ENCODE measurements around the gene MAP4K1.
"Not testable (repeated sequence)": the region's sequence is repeated elsewhere in the genome, so short reads cannot be mapped to it uniquely, and the experiment has no call there.

The MAP4K1 gene

DNA sequence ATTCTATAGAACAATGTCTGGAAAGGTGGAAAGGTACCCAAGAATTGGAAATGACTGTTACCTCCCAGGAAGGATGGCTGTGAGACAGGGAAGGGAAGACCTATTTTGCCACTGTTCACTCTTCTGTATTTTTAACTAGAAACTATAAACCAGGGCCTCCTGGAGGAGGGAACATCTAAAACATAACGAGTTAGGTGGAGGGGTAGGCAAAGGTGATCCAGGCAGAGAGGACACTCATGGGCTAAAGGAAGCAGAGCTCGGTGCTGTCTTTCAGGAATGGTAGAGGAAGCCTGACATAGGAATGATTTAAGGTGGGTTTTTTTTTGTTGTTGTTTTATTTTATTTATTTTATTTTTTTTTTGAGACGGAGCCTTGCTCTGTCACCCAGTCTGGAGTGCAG lies 7.1 kb upstream of the MAP4K1 start:
- no peak for DNase-seq (ENCODE audit: low spot score)

DNA sequence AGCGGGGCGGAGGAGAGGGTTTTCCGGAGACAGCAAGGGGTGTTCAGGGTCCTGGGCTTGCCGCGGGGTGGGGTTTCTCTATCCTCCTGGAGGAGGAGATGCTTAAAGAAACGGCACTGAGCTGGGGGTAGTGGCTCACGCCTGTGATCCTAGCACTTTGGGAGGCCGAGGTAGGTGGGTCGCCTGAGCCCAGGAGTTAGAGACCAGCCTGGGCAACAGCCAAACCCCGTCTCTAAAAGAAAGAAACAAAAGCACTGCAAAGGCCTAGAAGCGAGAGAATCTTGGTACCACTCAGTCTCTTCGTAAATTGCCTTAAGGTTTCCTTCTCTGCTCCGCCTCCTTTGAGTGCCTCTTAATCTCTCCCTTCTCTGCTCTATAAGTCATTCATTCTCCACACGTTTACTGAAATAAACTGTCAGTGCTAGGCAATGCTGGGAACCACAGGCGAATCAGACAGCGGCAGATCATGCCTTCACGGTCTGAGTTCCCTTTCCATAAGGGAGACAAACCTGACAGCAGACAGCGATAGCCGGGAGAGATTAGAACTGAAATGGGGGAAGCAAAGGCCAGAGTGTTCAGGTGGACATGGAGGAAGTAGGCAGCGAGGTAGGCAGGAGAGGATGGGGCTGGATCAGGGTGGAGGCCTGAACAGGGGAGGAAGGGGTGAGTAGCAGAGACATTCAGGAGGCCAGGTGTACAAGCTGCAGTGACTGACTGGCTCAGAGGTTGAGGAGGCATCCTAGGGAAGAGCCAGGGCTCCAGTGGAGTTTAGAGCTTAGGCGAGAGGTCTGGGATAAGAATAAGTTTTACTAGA lies 1.8 kb upstream of the MAP4K1 start:
- DNase-seq (ENCODE audit: low spot score) = no peak

DNA sequence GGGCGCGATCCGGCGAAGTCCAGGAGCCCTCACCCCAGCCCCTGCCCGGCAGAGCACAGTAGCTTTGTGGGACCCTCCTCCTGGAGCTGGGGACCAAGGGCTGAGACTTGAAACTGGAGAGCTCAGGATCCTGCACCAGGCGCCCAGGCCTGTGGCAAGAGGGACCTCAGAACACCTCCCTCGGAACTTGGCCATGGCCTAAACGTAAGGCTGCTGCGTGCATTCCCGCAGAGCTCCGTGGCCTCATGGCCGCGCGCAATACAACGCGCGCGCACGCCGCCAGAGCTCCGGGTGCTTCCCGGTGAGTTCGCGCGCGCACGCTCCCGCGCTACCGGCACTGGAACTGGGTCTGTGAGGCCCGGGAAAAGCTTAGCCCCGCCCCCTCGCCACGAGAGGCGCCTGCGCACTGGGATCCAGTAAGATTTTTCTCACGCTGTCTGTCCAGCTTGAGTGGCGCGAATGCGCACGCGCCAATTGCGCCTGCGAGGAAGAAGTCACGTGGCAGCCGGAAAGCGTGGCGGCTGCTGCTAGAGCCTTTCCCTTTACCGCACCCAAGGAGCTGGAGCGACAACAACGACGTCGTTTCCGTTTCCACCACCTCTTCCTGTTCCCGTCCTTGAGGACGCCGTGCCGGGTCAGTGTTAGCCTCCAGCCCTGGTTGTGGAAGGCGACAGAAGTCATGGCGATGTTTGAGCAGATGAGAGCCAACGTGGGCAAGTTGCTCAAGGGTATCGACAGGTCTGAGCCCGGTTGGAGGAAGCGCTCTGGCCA lies 1.0 kb upstream of the MAP4K1 start, which contains the start of gene EIF3K:
EIF3K (plus strand) TSS at position 599 of the 771 bp plus-strand sequence; CDS start at position 680, 81 bp downstream.
- peak; percentile 99 for DNase-seq (ENCODE audit: low spot score)

DNA sequence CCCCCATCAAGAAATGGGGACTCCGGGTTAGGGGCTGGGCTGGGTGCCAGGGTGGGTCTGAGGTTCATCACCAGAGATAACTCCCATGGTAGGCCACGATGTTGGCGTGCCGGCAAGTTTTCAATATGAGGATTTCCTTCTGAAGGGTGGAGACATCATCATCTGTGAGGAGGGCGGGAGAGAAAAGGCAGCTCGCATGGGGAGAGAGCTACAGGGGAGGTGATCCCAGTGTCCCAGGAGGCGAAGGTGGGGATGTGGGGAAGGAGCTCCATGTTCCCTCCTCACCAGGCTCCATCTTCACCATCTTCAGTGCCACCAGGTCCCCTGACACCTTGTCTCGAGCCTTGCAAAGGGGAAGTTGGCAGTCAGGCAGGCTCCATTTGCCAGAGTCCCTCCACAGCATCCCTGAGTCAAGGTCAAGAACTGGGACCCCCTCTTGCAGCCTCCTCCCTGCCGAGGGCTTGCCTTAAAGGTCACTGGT lies 430 bp downstream of the MAP4K1 start:
- DNase-seq (ENCODE audit: low spot score) = no peak

DNA sequence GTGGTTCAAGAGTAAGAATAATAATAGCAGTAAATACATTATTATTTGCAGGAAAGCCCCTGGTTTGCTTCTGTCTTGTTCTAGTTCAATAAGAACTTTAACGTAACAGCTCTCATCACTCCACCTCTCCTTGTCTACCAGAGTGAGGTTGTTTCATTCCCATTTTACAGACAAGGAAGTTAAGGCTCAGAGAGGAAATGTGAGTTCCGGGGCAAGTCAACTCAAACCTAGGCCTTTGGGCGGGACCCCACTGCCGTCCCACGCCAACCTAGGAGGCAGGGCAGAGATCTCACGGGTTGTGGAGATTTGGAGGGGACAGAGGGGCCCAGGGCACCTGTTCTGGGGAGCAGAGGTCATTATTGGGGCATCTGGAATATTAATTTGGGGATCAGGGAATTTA lies 1.5 kb downstream of the MAP4K1 start:
- DNase-seq (ENCODE audit: low spot score) = no peak

DNA sequence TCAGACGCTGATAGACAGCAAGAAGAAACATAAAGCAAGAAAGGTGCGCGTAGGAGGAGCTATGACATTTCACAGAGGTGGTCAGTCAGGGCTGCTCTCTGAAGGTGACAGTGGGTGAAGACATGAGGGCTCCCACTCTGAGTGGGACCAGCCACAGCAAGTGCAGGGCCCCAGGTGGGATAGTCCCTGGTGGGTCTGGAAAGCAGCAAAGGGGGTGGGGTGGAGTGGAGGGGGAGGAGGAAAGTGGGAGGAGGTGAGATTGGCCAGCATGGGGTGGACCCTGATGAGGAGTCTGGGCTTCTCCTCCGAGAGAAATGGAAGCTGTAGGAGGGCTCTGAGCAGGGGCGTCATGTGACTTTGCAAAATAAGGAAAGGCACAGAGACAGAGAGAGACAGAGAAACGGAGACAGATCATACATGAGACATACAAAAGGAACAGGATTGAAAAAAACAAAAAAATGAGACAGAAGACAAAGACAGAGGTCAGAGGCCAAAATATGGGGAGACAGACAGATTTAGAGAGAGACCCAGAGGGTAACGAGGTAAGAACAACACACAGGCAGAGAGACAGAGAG lies 2.7 kb downstream of the MAP4K1 start:
- no peak for DNase-seq (ENCODE audit: low spot score)

DNA sequence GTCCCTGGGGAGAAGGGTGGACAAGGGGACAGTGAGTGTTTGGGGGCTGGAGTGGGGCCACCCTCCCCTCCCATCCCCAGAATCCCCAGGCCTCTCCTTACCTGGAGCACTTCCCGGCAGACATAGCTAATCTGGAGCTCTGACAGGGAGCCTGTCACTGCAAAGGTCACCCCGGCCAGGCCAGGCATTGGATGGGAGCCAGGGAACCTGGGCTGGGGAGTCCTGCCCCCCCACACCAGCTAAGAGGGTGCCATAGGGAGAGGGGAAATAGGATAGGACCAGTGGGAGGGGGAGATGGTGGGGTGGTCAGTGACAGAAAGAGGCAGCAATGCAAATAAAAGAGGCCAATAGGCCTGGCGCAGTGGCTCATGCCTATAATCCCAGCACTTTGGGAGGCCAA lies 3.5 kb downstream of the MAP4K1 start:
- DNase-seq (ENCODE audit: low spot score) = no peak

DNA sequence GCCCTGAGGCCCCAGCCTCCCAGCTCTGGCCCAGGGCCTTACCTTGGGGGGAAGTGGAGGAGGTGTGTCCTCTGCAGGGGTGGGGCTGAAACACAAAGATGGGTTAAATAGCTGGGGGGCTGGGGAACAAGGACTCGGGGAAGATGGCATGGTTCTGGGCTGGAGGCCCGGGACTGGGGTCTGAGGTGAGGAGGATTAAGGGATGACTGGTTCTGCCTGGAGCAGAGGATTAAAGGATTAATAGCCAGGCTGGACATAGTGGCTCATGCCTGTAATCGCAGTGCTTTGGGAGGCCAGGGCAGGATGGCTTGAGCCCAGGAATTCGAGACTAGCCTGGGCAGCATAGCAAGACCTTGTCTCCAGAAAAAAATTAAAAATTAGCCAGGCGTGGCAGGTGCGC lies 11.6 kb downstream of the MAP4K1 start:
- DNase-seq (ENCODE audit: low spot score) = no peak

DNA sequence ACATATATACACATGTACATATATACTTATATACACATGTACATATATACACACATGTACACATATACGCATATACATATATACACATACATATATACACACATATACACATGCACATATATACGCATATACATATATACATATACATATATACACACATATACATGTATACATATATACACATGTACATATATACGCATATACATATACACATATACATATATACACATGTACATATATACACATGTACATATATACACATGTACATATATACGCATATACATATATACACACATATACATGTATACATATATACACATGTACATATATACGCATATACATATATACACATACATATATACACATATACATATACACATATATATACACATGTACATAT lies 14.9 kb downstream of the MAP4K1 start:
- not testable (repeated sequence) for DNase-seq (ENCODE audit: low spot score)

DNA sequence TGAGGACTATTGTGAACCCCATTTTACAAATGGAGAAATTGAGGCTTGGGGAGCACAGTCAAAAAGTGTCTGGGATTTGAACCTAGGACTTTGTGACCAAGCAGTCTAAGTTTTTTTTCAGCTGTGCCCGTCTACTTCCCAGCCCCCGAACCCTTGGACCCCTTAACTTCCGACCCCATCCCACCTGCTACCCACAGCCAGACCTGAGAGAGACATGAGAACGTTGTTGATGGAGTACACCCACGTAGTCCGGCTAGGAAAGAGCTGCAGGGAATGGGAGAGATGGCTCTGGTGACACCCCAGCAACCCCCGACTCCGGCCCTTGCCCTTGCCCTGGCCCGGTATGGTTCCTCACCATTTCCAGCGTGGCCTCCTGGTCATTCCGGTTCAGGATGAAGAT lies 18.0 kb downstream of the MAP4K1 start:
- no peak for DNase-seq (ENCODE audit: low spot score)

DNA sequence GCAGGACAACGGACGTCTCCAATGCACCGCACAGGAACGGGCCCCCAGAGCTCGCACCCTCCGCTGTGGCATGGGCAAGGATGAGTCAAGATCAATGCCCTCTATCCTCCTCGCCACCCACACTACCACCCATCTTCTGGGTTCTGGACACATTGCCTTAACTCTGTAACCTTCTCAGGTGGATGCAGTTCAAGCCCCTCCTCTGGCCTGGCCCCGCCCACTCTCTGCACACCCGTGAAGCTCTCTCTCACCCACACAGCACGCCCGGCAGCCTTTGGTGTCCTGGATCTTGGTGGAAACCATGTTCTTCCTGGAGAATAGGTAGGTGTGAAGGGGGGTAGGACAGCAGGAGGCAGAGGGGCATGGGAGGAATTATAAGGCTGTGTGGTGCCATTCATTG lies 20.7 kb downstream of the MAP4K1 start:
- DNase-seq (ENCODE audit: low spot score) = no peak

DNA sequence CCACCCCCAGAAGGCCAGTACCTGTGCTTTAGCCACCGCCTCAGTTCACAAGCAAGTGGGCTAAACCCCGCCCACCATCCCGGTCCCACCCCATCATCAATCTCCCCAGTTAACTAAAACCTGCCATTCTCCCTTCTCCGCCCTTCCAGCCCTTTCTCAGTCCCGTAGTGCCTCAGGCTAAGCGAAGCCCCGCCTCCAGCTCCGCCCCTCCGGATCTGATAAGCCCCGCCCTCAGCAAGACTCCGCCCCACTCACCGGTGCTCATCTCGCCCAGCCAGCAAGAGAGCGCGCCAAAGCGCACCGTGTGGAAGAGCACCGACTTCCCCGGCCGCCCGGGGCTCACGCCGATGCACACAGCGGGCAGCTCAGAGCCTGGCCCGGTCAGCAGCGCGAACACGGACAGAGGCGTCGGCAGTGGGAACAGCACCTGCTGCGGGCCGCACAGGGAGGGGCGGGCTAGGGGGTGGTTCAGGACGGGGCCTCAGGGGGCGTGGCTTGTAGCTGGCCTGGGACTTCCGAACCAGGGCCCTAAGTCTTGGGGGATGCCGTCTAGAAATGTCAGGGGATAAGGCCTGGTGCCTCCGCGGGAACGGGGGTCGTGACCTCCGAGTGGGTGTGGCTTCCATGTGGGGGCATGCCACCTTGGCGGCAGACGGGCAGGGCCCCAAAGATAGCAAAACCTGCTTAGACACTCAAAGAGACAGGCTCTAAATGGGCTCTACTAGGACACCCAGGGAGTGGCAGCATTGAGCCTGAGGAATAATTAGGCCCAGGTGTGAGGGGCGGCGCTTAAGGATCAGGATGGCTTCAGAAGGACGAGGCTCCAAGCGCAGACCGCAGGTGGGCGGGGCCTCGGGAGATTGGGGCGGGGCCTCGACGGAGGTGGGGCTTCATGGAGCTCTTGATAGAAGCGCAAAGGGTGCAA lies 21.4 kb downstream of the MAP4K1 start:
- no peak for DNase-seq (ENCODE audit: low spot score)

DNA sequence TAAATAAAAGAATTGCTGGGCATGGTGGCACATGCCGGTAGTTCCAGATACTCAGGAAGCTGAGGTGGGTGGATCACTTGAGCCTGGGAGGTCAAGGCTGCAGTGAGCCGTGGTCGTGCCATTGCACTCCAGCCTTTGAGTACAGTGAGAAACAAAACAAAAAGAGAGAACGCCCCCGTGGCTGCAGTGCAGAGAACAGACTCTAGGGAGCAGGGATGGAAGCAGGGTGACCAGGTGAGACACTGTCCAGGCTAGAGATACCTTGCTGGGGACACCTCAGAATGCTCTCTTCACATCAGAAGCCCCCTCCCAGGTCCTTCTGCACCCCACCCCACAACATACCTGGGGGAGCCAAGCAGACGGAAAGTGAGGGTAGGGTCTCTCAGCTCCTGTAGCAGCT lies 24.8 kb downstream of the MAP4K1 start:
- DNase-seq (ENCODE audit: low spot score) = no peak

DNA sequence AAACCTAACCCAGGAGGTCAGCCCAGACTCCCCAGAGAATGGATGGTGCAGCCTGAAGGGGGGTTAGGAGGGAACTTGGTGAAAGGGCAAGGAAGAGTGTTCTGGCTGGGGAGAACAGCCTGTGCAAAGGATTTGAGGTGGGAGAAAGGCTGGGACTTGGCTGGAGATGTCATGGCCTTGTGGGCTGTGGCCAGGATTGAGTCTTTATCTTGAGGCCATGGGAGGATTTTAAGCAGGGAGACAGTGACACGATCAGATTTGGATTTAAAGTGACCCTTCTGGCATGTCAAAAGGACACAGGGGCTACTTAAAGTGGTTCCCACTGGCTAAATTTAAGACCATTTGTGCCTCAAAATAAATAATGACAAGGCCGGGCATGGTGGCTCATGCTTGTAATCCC lies 29.7 kb downstream of the MAP4K1 start:
- no peak for DNase-seq (ENCODE audit: low spot score)

DNA sequence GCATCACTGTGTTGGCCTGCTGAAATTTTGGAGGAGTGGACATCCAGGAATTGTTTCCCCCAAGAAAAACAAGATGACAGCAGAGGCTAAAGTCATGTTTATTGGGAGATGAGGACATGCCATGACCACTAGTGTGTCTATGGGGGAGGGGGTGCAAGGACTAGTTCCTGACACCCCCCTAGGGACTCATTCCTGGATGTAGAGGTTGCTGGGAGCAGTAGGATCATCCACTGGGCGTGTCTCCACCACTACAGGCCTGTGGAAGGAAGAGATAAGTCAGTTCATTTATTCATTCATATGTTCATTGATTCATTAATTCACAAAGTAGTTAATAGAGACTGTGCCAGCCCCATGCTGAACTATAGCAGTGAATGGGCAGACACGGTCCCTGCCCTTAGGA lies 30.2 kb downstream of the MAP4K1 start:
- DNase-seq (ENCODE audit: low spot score) = no peak

DNA sequence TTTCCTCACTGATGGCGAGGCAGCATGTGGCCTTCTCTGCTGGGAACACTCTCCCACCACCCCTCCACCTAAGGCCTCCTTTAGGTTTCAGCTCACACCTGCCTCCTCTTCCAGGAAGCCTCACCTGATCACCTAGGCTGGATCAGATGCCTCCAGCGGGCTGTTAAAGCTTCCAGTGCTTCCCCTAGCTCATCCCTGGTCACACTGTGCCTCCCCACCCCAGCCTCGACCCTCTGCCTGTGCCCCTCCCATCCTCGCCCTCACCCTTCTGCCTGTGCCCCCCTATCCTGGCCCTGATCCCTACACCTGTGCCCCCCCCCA lies 33.8 kb downstream of the MAP4K1 start:
- no peak for DNase-seq (ENCODE audit: low spot score)

DNA sequence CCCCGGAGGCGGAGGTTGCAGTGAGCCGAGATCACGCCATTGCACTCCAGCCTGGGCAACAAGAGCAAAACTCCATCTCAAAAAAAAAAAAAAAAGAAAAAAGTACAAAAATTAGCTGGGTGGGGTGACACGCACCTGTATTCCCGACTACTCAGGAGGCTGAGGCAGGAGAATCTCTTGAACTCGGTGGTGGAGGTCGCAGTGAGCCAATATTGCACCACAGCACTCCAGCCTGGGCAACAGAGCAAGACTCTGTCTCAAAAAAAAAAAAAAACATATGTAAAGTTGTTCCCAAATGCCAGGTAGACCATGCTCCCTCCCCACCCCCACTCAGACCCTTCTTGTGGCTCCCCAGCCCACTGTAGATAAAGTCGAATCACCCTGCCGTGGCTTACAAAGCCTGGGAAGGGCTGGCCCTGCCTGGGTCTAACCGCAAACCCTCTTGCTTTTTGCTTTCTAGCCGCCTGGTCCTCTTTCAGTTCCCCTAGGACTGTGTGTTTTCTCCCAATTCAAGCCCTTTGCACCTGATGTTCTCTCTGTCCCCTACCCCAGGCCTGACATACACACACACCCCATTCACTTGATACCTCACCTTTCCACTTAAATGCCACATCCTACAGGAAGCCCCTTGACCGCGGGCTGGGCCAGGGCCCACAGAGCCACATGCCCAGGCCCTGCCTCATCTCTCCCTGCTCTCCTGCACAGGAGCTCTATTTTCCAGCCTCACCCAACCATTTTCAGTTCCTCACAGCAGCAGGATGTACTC lies 34.4 kb downstream of the MAP4K1 start:
- no peak for DNase-seq (ENCODE audit: low spot score)

DNA sequence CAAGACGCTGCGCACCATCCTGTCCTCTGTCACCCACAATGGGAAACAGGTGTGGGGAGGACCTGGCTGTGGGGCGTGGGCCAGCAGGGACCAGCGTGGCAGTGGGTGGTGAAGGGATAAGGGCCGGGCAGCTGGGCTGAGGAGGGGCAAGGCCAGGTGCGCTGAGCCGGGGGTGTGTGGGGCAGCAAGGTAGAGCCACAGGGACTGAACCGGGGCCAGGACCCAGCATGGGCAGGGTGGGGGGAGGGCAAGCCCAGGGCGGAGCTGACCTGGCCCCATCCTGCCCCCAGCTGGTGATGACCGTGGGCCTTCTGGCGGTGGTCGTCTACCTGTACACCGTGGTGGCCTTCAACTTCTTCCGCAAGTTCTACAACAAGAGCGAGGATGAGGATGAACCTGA lies 37.7 kb downstream of the MAP4K1 start:
- no peak for DNase-seq (ENCODE audit: low spot score)

DNA sequence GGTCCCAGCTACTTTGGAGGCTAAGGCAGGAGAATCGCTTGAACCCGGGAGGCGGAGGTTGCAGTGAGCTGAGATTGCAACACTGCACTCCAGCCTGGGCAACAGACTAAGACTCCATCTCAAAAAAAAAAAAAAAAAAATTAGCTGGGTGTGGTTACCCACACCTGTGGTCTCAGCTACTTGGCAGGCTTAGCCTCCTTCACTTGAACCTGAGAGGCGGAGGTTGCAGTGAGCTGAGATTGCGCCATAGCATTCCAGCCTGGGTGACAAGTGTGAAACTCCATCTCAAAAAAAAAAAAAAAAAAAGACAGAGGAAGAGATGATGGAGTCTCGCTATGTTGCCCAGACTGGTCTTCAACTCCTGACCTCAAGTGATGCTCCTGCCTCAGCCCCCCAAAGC lies 38.4 kb downstream of the MAP4K1 start:
- not testable (repeated sequence) for DNase-seq (ENCODE audit: low spot score)

DNA sequence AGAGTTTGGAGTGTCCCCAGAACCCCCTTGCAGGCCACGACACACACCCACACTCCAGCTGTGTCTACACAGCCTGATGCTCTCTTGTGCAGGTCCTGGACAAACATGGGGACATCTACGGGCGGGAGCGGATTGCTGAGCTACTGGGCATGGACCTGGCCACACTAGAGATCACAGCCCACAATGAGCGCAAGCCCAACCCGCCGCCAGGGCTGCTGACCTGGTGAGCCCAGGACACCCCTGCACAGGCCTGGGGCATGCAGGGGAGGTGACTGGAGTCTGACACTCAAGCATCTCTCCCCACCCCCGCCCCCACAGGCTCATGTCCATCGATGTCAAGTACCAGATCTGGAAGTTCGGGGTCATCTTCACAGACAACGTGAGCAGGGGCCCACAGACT lies 39.9 kb downstream of the MAP4K1 start:
- no peak for DNase-seq (ENCODE audit: low spot score)

DNA sequence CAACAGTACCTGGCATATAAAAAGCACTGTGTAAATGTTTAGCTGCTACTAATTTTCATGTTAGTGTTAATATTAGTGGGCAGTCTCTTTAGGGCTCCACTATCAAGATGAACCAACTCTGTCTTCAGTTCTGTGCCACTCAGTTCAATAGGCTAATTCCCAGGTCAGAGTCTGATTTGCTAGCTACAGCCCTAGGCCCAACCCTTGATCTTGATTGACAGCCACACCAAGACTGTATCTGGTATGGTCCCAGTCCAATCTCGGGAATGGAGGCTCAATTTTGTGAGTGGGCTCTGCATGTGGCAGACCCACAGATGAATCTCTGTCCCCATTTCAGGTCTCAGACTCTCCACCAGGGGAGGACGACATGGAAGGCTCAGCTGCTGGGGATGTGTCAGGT lies 46.1 kb downstream of the MAP4K1 start:
- DNase-seq (ENCODE audit: low spot score) = no peak
